ENCODE measurements around the gene SNU13. TPM values are rescaled to one million over a fixed set of nuclear protein-coding genes. Genes with fewer than 3 reads are reported as not detected.

SNU13 gene
- 100 to 1,000 TPM; 155 TPM for total RNA-seq

GRCh38 chr22:41688365-41689211, at the start of gene SNU13:
TSS of gene SNU13 (minus strand) at chr22:41688867. CDS start at chr22:41688796, 71 bp downstream.

DNA sequence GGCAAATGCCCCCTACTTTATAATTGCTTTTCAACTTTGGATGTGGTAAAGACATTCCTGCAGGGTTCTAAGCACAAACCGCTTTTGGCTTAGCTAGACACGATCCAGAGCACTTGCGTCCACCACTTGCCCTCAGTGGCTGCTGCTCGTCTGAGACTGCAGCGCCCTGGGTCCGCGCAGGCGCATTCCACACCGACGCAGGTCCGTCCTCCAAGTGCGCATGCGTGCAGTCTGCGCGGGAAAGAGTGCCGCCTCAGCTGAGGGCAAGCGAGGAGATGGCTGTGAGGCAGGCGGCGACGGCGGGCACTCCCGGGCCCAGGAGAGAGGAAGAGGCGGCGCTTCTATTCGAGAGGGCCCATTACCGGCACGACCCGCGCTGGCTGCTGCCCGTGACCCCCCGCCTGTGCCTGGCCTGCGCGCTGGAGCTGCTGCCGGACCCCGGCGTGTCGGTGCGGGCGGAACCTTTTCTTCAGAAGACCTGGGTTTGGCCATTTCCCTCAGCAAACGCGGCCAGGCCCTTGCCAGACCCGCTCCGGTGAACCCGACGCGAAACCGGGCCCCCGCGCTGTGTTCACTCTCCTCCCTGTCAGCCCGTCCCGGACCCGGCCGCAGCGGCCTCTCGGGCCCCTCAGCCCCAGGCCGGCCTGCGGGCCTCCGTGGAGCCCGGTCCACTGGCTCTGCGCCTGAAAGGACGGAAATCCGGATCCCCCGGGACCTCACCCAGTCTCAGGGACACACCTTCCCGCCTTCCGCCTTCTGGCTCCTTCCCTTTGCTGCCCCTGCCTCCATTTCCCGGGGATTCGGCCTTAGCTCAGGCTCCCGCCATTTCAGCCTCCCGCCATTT, 10.8 kb upstream of the SNU13 start, which contains the start of gene MEI1:
Gene MEI1, plus strand, starts transcription at position 240 of the 844 bp plus-strand sequence. Its CDS starts 36 bp downstream, at position 276.

Other genes with a start within 250 kb of the SNU13 start
- gene TOB2, start 242.1 kb downstream of the SNU13 start, total RNA-seq: 10 to 100 TPM; 33.0 to 33.4 TPM
- 10 to 100 TPM; 46.5 to 48.1 TPM for gene PHF5A, start 220.2 kb downstream of the SNU13 start, total RNA-seq
- 10 to 100 TPM; 65.1 to 65.5 TPM for gene ACO2, start 219.8 kb downstream of the SNU13 start, total RNA-seq
- 10 to 100 TPM; 27.3 to 29.5 TPM for gene POLR3H, start 144.4 kb downstream of the SNU13 start, total RNA-seq
- gene CSDC2, start 127.9 kb downstream of the SNU13 start, total RNA-seq: not detected
- gene PMM1, start 99.0 kb downstream of the SNU13 start, total RNA-seq: 10 to 100 TPM; 34.0 to 38.7 TPM
- gene DESI1, start 67.8 kb downstream of the SNU13 start, total RNA-seq: 10 to 100 TPM; 32.4 to 32.5 TPM
- gene XRCC6, start 67.6 kb downstream of the SNU13 start, total RNA-seq: 100 to 1,000 TPM; 222 to 232 TPM
- 10 to 100 TPM; 56.0 to 70.4 TPM for gene MEI1, start 10.6 kb upstream of the SNU13 start, total RNA-seq
- 10 to 100 TPM; 15.7 to 16.9 TPM for gene CCDC134, start 111.8 kb upstream of the SNU13 start, total RNA-seq
- 100 to 1,000 TPM; 146 to 148 TPM for gene SREBF2, start 144.2 kb upstream of the SNU13 start, total RNA-seq
- gene SHISA8, start 226.2 kb upstream of the SNU13 start, total RNA-seq: under 1 TPM in 1 of 2 experiments, not detected in 1; 0.18 TPM
- gene TNFRSF13C, start 237.9 kb upstream of the SNU13 start, total RNA-seq: 1 to 10 TPM; 1.5 to 1.9 TPM